Left ventricle myocardium inferior (tissue), 1 donor: ENCODE data around the gene PPM1H. TPM values are rescaled to one million over a fixed set of nuclear protein-coding genes. Genes with fewer than 3 reads are reported as not detected.

Experiments
- DNase-seq: peaks from one replicate; pipeline ENCODE4 v3.0.0-alpha.2; 2020
- H3K27ac ChIP-seq: fragments of 200-600 bp; replicated peaks from 2 replicates; pipeline ENCODE4 v1.8.0; 2021
- H3K27me3 ChIP-seq: fragments of 200-600 bp; 2 replicates; pipeline ENCODE4 v1.8.0; 2021; ENCODE audit warnings: low read depth
- H3K36me3 ChIP-seq: fragments of 200-600 bp; 2 replicates; pipeline ENCODE4 v1.8.0; 2021
- H3K4me1 ChIP-seq: fragments of 200-600 bp; 2 replicates; pipeline ENCODE4 v1.8.0; 2021
- H3K4me3 ChIP-seq: fragments of 200-600 bp; 2 replicates; pipeline ENCODE4 v1.8.0; 2021; ENCODE audit warnings: mild to moderate bottlenecking, moderate library complexity
- H3K9me3 ChIP-seq: fragments of 200-600 bp; replicated peaks from 2 replicates; pipeline ENCODE4 v1.8.0; 2021
- intact Hi-C: fragments of 100-400 bp; cut with micrococcal nuclease; formaldehyde crosslinking; loops from one replicate; pipeline ENCODE4 v1.11.0; 2022
- total RNA-seq: library from RNA; stranded (reverse); fragmentation: NEBNext Ultra II Directional; extraction: Animal tissue kit (Norgen Biotek cat#: 25700); gene quantifications from one replicate; pipeline ENCODE4 v1.2.1, GENCODE V29; 2021
- TF ChIP-seq, protein P1 (sequence below): fragments of 200-600 bp; IDR thresholded peaks from 2 replicates; pipeline ENCODE4 v1.8.0; 2021; ENCODE audit warnings: antibody characterized with exemption, mild to moderate bottlenecking, borderline replicate concordance
- donor health status: DM: no; HTN: yes; CAD: no; lungs with severe emphysema.

Gene PPM1H
- total RNA-seq, 1 donor from 2014 or later, result 6.0 TPM

DNA sequence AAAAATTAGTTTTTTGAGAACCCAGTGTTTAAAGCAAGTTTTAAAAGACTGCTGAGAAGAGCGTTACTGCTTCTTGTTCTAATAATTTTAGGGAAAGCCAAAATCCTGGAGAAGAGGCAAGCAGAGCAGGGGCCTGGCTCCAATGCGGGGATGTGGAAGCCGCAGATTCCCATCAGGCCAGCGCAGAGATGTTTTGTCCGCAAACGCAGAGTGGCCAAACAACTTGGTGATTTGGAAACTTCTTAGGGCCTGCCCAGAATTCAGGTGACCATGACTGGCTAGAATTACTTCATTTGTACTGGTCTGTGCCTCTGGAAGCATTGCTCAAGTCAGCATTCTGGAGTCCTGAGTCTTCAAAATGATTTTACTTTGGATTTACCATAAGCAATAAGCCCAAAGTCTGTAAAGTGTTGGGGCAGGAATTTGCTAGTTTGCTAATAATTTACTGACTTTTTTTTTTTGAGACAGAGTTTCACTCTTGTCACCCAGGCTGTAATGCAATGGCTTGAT lies 208.4 kb downstream of the PPM1H start:
- Histone ChIP-seq H3K9me3 (no peaks in the 10 kb centered on the region), H3K4me1 (peaks cover 28% of the 10 kb centered on the region), H3K36me3 (no peaks in the 10 kb centered on the region), H3K4me3 (no peak overlapping the region), H3K27me3 (no peaks in the 10 kb centered on the region), H3K27ac (no peak overlapping the region)
- intact Hi-C loops, result no loop called here
- TF ChIP-seq, protein P1, sequence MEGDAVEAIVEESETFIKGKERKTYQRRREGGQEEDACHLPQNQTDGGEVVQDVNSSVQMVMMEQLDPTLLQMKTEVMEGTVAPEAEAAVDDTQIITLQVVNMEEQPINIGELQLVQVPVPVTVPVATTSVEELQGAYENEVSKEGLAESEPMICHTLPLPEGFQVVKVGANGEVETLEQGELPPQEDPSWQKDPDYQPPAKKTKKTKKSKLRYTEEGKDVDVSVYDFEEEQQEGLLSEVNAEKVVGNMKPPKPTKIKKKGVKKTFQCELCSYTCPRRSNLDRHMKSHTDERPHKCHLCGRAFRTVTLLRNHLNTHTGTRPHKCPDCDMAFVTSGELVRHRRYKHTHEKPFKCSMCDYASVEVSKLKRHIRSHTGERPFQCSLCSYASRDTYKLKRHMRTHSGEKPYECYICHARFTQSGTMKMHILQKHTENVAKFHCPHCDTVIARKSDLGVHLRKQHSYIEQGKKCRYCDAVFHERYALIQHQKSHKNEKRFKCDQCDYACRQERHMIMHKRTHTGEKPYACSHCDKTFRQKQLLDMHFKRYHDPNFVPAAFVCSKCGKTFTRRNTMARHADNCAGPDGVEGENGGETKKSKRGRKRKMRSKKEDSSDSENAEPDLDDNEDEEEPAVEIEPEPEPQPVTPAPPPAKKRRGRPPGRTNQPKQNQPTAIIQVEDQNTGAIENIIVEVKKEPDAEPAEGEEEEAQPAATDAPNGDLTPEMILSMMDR, result no peak
- no peak for DNase-seq

DNA sequence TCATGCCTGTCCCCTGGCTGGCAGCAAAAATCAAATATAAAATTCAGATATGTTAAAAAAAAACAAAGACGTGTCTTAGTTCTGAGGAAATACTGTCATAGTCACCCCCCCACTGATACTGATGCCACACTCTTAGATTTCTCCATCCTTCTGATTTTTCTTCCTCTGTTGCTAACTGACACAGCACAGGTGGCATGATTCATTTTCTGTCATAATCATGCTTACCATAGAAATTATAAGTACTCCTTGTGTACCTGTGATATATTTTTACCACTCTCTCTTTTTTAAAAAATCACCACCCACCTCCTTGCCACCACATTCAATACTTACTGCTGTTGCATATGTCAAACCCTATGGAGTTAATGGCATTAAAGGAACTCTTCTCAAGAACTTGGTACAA lies 209.2 kb downstream of the PPM1H start:
- no peak overlapping the region for H3K4me3 ChIP-seq
- no peaks in the 10 kb centered on the region for H3K27me3 ChIP-seq
- TF ChIP-seq, protein P1, result no peak
- H3K27ac ChIP-seq, result no peak overlapping the region
- peaks cover 27% of the 10 kb centered on the region for H3K4me1 ChIP-seq
- H3K36me3 ChIP-seq, result no peaks in the 10 kb centered on the region
- no peak for DNase-seq
- intact Hi-C loops, result no loop called here
- H3K9me3 ChIP-seq, result no peaks in the 10 kb centered on the region

GRCh38 chr12:62724947-62725451 lies 210.0 kb downstream of the PPM1H start:
- peaks cover 32% of the 10 kb centered on the region for H3K4me1 ChIP-seq

DNA sequence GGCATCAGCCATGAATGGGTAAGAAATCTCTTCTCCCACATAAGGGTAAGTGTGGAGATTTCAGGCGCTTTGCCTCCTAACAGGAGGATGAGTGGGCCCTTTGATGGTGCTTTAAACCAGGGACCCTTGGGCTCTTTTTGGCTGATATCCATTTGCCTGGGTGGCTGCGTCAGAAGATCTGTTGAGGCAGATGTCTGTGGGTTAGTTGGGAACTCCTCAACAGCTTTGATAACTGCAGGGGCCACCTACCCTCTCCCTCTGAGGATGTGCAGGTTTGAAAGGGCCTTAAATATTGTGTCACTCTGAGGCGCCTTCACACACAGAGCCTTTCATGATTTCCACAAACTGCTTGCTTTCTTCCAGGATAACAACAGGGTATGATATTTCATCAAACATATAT lies 210.7 kb downstream of the PPM1H start:
- TF ChIP-seq, protein P1, result no peak
- peak overlapping the region; percentile 27 for H3K27ac ChIP-seq
- no peaks in the 10 kb centered on the region for H3K27me3 ChIP-seq
- no peaks in the 10 kb centered on the region for H3K9me3 ChIP-seq
- no peak overlapping the region for H3K4me3 ChIP-seq
- peaks cover 35% of the 10 kb centered on the region for H3K4me1 ChIP-seq
- no peak for DNase-seq
- intact Hi-C loops, result no loop called here
- no peaks in the 10 kb centered on the region for H3K36me3 ChIP-seq

More at GRCh38 chr12:62724947-62725451, 210.0 kb downstream of the PPM1H start:
- Histone ChIP-seq H3K27me3 (no peaks in the 10 kb centered on the region), H3K4me3 (no peak overlapping the region), H3K9me3 (no peaks in the 10 kb centered on the region), H3K27ac (peak overlapping the region; percentile 27), H3K36me3 (no peaks in the 10 kb centered on the region)
- no peak for DNase-seq
- TF ChIP-seq, protein P1, result no peak
- intact Hi-C loops, result no loop called here

DNA sequence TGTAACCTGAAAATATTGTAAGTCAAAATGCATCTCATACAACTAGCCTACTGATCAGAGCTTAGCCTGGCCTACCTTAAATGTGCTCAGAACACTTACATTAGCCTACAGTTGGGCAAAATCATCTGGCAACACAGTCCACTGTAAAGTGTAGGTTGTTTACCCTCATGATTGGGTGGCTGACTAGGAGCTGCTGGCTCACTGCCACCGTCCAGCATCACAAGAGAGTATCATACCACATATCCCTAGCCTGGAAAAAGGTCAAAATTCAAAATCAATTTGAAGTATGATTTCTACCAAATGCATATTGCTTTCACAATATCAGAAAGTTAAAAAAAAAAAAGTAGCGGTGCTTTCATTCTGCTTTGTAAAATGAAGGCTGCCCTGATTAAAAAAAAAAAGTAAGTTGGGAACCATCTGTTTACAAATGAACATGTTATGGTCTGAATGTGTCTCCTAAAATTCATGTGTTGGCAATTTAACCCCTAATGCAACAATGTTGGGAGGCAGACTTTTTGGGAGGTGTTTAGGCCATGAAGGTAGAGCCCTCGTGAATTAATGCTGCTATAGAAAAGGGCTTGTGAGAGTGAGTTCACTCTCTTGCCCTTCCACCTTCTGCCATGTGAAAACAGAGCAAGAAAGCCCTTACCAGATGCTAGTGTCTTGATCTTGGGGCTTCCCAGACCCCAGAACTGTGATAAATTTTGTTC lies 211.8 kb downstream of the PPM1H start:
- DNase-seq, result no peak
- TF ChIP-seq, protein P1, result no peak
- Histone ChIP-seq H3K27ac (no peak overlapping the region), H3K4me1 (peaks cover 39% of the 10 kb centered on the region), H3K36me3 (no peaks in the 10 kb centered on the region), H3K27me3 (no peaks in the 10 kb centered on the region), H3K4me3 (no peak overlapping the region), H3K9me3 (no peaks in the 10 kb centered on the region)
- intact Hi-C loops, result no loop called here
